Activated T-helper 2 cell treated with anti-CD3 and anti-CD28 coated beads, Interferon-gamma antibody, Interleukin-2, Interleukin-4, amounts not matched to agents 10 μg/mL and 5 μg/mL and 100 μg/mL, durations not matched to agents 14 hours and 24 hours and 36 hours (primary cell): ENCODE measurements around the gene ST7. TPM values are rescaled to one million over a fixed set of nuclear protein-coding genes. Genes with fewer than 3 reads are reported as not detected.

Source experiments
- DNase-seq: peaks from one replicate; pipeline ENCODE4 v3.0.0; 2021; ENCODE audit warnings: low spot score
- H3K27ac Mint-ChIP-seq: one replicate; pipeline ENCODE4 v1.8.0; 2021; ENCODE audit warnings: mixed read lengths
- H3K27me3 Mint-ChIP-seq: one replicate; pipeline ENCODE4 v1.8.0; 2021; ENCODE audit warnings: low read depth, mixed read lengths
- H3K36me3 Mint-ChIP-seq: one replicate; pipeline ENCODE4 v1.8.0; 2021; ENCODE audit warnings: low read depth, mixed read lengths
- H3K4me1 Mint-ChIP-seq: one replicate; pipeline ENCODE4 v1.8.0; 2021; ENCODE audit warnings: low read depth, mixed read lengths
- H3K4me3 Mint-ChIP-seq: one replicate; pipeline ENCODE4 v1.8.0; 2021; ENCODE audit warnings: low read depth, mild to moderate bottlenecking, moderate library complexity, mixed read lengths
- H3K9me3 Mint-ChIP-seq: one replicate; pipeline ENCODE4 v1.8.0; 2021; ENCODE audit warnings: mixed read lengths
- intact Hi-C: fragments of 100-400 bp; cut with micrococcal nuclease; formaldehyde crosslinking; loops from one replicate; pipeline ENCODE4 v1.15.1; 2023
- total RNA-seq: library from RNA; stranded (reverse); gene quantifications from 2 replicates; pipeline ENCODE4 v1.2.3, GENCODE V29; 2022

ST7 gene
- total RNA-seq, 1 donor from 2014 or later: 8.0 TPM

- no peak for DNase-seq
- Mint-ChIP-seq H3K27ac (no peak overlapping the region), H3K9me3 (peaks cover 7% of the 10 kb centered on the region), H3K4me1 (peaks cover 3% of the 10 kb centered on the region), H3K36me3 (no peaks in the 10 kb centered on the region), H3K4me3 (no peak overlapping the region), H3K27me3 (peaks cover 16% of the 10 kb centered on the region)
- intact Hi-C loops: no loop called here
These were observed 81.7 kb downstream of the ST7 start for GRCh38 chr7:117034851-117035464.

DNA sequence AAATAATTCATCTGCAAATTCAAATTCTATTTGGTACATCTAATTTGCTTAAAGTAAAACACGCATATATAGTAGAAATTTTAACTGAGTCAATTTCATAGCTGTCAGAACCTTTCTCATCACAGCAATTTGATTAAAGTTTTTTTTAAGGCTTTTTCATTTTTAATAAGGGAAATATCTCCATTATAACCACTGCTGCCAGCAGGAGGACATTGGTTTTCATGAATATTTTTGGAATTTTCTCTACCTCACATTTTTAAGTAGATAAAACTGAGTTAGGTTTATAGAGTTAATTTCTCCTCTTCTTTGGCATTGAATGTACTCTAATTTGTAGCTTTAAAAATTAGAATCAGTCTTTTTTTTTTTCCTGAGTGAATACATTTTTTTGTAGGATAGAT, 82.2 kb downstream of the ST7 start:
- no peaks in the 10 kb centered on the region for H3K36me3 Mint-ChIP-seq
- H3K9me3 Mint-ChIP-seq: peaks cover 7% of the 10 kb centered on the region
- intact Hi-C loops: no loop called here
- no peak for DNase-seq
- peaks cover 16% of the 10 kb centered on the region for H3K27me3 Mint-ChIP-seq
- peaks cover 3% of the 10 kb centered on the region for H3K4me1 Mint-ChIP-seq
- H3K4me3 Mint-ChIP-seq: no peak overlapping the region
- no peak overlapping the region for H3K27ac Mint-ChIP-seq

DNA sequence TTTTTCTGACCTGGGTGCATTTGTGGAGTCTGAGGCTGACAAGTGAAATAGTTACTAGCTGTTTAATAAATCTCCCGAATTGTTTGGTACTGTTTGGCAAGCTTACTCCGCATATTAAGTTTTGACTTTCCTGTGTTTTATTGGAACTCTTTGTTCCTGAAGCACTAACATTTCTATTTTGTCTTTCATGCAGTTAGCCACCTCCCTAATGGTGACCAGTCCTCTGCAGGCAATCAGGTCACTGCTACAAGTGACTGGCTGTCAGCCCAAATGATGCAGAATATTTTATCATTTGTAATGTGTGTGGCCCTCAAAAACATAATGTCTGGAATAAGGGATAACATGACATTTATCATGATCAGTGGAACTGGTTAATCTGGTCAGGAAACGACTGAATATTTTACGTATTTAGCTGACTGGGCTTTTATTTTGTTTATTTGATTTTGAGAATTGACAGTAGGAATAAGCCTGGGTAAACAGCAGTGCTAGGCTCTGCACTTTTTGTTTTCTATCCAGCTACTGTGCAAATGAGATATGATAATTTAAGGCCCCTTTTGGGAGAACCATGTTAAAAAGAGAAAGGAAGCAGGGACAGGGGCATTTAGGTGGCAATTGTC, 82.9 kb downstream of the ST7 start:
- Mint-ChIP-seq H3K4me1 (peaks cover 8% of the 10 kb centered on the region), H3K27me3 (peaks cover 18% of the 10 kb centered on the region), H3K27ac (no peak overlapping the region), H3K4me3 (no peak overlapping the region), H3K36me3 (no peaks in the 10 kb centered on the region), H3K9me3 (peaks cover under 1% of the 10 kb centered on the region)
- no peak for DNase-seq
- intact Hi-C loops: no loop called here

- no peak overlapping the region for H3K4me3 Mint-ChIP-seq
- peaks cover 12% of the 10 kb centered on the region for H3K4me1 Mint-ChIP-seq
- peaks cover 18% of the 10 kb centered on the region for H3K27me3 Mint-ChIP-seq
- H3K27ac Mint-ChIP-seq: no peak overlapping the region
- no peaks in the 10 kb centered on the region for H3K9me3 Mint-ChIP-seq
- no peaks in the 10 kb centered on the region for H3K36me3 Mint-ChIP-seq
- DNase-seq: no peak
- intact Hi-C loops: no loop called here
These were observed 83.5 kb downstream of the ST7 start for GRCh38 chr7:117036836-117037235.

- intact Hi-C loops: no loop called here
- no peak for DNase-seq
- peaks cover 18% of the 10 kb centered on the region for H3K27me3 Mint-ChIP-seq
- H3K27ac Mint-ChIP-seq: no peak overlapping the region
- no peaks in the 10 kb centered on the region for H3K9me3 Mint-ChIP-seq
- H3K4me1 Mint-ChIP-seq: peaks cover 12% of the 10 kb centered on the region
- no peak overlapping the region for H3K4me3 Mint-ChIP-seq
- no peaks in the 10 kb centered on the region for H3K36me3 Mint-ChIP-seq
These were observed 85.1 kb downstream of the ST7 start for GRCh38 chr7:117038408-117038807.

- H3K27ac Mint-ChIP-seq: no peak overlapping the region
- intact Hi-C loops: loop anchor here (1.0 to 2.0 kb wide), 2 partner anchors 29 to 70 kb away; no protein-coding TSS in a partner anchor
- DNase-seq: no peak
- H3K36me3 Mint-ChIP-seq: no peaks in the 10 kb centered on the region
- no peaks in the 10 kb centered on the region for H3K9me3 Mint-ChIP-seq
- peaks cover 12% of the 10 kb centered on the region for H3K4me1 Mint-ChIP-seq
- H3K27me3 Mint-ChIP-seq: peaks cover 28% of the 10 kb centered on the region
- no peak overlapping the region for H3K4me3 Mint-ChIP-seq
These were observed 87.7 kb downstream of the ST7 start for GRCh38 chr7:117041007-117041406.

DNA sequence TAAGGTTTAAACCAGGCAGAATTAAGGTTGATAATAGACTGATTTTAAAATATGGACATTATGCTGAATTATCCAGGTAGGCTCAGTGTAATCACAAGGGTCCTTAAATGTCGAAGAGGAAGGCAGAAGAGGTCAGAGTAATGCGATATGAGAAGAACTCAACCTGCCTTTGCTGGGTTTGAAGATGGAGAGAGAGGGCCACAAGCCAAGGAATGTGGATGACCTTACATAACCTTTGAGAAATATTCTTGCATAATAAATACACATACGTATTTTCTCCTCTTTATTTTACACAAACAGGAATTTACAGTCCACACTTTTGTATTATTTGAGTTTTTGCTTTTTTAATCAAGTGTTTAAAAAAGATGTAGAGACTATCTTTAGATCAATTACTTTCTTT, 88.5 kb downstream of the ST7 start:
- intact Hi-C loops: loop anchor here (1.0 to 2.0 kb wide), 2 partner anchors 30 to 69 kb away; no protein-coding TSS in a partner anchor
- Mint-ChIP-seq H3K27ac (no peak overlapping the region), H3K9me3 (no peaks in the 10 kb centered on the region), H3K4me3 (no peak overlapping the region), H3K4me1 (peaks cover 14% of the 10 kb centered on the region), H3K27me3 (peaks cover 31% of the 10 kb centered on the region), H3K36me3 (no peaks in the 10 kb centered on the region)
- DNase-seq: no peak

DNA sequence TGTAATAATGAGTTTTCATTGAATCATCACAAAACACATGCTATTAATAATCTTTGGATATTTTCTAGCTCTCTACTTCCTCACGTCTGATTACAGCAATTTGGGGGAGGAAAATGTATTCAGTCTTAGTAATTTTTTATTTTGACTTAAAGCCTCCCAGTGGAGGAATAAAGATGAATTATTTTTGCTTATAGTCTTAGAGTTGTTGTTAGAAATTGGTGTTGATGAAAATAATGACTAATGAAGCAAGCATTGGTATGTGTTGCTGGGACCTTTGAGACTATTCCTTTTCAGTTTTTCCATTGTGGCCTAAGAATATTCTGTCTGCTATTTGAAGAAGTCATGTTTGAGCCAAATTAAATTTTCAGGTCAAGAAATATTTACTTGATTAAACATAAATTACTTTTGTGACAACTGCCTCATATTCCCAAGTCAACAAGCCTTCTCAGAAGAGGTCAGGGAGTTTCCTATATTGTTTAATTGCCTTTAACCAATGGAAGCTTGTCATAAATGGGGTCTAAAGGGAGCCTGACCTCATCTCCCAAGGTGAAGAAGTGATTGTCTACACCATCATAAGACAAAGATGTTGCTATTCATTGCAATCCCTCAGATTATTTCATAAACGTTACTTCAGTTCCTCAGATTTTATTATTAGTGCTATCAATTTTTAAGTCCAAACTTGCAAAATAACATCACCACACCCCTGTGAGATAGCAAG, 90.0 kb downstream of the ST7 start:
- Mint-ChIP-seq H3K36me3 (no peaks in the 10 kb centered on the region), H3K9me3 (no peaks in the 10 kb centered on the region), H3K4me1 (peaks cover 17% of the 10 kb centered on the region), H3K27me3 (peaks cover 25% of the 10 kb centered on the region), H3K27ac (no peak overlapping the region), H3K4me3 (no peak overlapping the region)
- DNase-seq: no peak
- intact Hi-C loops: no loop called here

- Mint-ChIP-seq H3K27me3 (peaks cover 22% of the 10 kb centered on the region), H3K4me1 (peaks cover 28% of the 10 kb centered on the region), H3K4me3 (no peak overlapping the region), H3K36me3 (no peaks in the 10 kb centered on the region), H3K9me3 (no peaks in the 10 kb centered on the region), H3K27ac (no peak overlapping the region)
- intact Hi-C loops: no loop called here
- no peak for DNase-seq
These were observed 91.4 kb downstream of the ST7 start for GRCh38 chr7:117044664-117045063.

DNA sequence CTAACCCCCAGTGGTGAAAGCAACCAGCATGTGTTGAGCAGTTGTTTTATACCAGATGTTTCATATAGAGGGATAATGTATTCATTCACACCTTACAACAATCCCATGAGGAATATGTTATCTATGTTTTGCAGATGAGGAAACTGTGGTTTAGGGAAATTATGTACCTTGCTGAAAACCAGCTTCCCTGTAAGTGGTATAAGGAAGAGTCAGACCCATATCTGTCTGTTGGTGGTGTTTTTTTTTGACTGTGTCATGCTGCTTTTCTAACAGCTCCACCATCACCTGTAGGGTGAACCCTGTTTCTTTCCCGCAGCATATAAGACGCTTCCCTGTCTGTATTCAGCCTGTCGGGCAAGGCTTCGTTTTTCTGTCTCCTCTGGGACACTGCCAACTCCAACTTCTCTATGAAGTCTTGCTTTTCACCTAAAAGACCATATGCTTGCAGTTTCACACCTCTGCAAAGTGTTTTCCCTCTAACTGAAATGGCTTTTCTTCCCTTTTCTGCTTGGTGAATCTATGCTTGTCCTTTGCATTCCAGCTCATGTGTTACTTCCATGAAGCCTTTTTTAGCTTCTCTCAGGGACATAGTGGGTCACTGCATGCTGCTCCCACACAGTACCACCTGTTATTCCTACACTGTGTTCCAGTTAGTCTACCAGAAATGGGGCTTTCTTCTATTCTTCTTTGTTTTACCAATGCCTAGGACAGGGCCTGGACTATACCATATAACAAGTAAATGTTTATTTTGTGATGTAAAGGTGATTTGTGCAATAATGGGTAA, 92.8 kb downstream of the ST7 start:
- Mint-ChIP-seq H3K27ac (no peak overlapping the region), H3K4me1 (peaks cover 26% of the 10 kb centered on the region), H3K36me3 (no peaks in the 10 kb centered on the region), H3K4me3 (no peak overlapping the region), H3K9me3 (no peaks in the 10 kb centered on the region), H3K27me3 (peaks cover 20% of the 10 kb centered on the region)
- intact Hi-C loops: no loop called here
- no peak for DNase-seq

GRCh38 chr7:117047496-117047895, 94.2 kb downstream of the ST7 start:
- no peaks in the 10 kb centered on the region for H3K9me3 Mint-ChIP-seq
- no peak overlapping the region for H3K27ac Mint-ChIP-seq
- DNase-seq: no peak
- peaks cover 27% of the 10 kb centered on the region for H3K4me1 Mint-ChIP-seq
- peaks cover 25% of the 10 kb centered on the region for H3K27me3 Mint-ChIP-seq
- no peaks in the 10 kb centered on the region for H3K36me3 Mint-ChIP-seq
- no peak overlapping the region for H3K4me3 Mint-ChIP-seq
- intact Hi-C loops: no loop called here

DNA sequence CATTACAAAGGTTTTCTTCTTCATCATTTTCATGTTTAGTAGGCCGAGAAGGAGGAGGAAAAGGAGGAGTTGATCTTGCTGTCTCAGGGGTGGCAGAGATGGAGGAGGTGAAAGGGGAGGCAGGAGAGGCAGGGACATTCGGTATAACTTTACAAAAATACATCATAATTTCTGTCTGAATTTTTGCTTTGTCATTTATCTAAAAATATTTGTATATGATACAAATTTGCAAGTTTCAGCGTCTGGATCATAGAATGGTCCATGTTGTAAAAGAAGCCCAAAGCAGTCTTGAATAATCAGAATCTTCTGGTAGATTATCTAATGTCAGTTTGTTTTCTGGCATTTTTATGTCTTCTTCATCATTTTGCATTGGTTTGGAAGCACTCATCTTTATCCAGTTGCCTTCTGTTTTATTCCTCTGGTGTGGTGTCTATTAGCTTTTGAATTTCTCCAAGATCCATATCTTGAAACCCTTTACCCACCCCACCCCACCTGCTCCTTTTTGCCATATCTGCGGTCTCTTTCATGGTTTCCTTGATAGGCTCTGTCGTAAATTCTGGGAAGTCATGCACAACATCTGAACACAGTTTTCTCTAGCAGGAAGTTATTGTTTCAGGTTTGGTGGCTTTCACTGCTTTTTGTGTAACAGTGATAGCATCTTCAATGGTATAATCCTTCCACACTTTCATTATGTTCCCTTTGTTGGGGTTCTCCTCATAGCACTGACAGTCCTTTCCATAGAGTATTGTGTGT, 95.0 kb downstream of the ST7 start:
- no peak overlapping the region for H3K27ac Mint-ChIP-seq

More for the DNA sequence above, 95.0 kb downstream of the ST7 start:
- Mint-ChIP-seq H3K4me3 (peak overlapping the region; percentile 19), H3K36me3 (no peaks in the 10 kb centered on the region), H3K4me1 (peaks cover 27% of the 10 kb centered on the region), H3K9me3 (no peaks in the 10 kb centered on the region), H3K27me3 (peaks cover 25% of the 10 kb centered on the region)
- no peak for DNase-seq
- intact Hi-C loops: no loop called here
